ENCODE data around the gene VPS18. TPM values are rescaled to one million over a fixed set of nuclear protein-coding genes. Genes with fewer than 3 reads are reported as not detected.

VPS18 gene
- total RNA-seq, 1 donor from 2014 or later: 41.5 TPM

- no peak for DNase-seq (ENCODE audit: low read depth in 2 of 2)
These were observed 27.8 kb downstream of the VPS18 start for GRCh38 chr15:40921949-40922607.

GRCh38 chr15:40922608-40923005, 28.4 kb downstream of the VPS18 start:
- no peak for DNase-seq (ENCODE audit: low read depth in 2 of 2)

DNA sequence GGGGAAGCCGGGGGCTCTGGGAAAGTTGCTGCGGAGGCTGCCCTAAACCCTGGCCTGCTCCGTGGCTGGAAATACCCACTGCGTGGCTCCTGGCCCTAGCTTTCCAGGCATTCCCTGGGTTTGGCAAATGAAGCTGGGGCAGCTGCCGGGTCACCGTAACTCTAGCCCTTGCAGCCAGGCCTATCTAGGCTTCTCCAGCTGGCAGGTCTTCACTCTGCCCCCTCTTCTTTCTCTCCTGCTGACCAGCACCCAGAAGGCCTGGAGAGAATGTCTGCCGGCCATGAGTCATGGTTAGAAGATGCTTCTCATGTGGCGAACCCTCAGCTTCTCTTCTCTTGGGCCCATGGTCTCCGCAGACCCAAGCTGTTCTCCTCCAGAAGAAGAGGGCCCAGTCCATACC, 29.3 kb downstream of the VPS18 start:
- peak in 1 of 2 donors; percentile 43 for DNase-seq (ENCODE audit: low read depth in 2 of 2)

DNA sequence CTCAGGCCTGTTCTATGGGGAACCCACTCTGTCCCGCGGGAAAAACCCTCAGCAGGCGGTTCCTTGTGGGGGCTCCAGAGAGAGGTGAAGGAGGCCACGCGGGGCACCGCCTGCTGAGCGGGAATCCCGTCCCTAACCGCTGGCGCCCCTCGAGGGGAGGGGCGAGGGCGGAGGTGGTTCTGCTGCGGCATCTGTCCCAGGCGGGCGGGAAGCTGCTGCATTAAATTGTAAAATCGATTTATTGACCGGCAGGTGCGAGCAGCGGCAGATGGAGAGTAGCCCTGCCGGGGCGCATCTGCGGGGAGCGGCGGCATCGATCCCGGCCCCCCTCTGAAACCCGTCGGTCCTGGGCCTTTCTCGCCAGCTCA, 31.2 kb downstream of the VPS18 start:
- no peak for DNase-seq (ENCODE audit: low read depth in 2 of 2)

DNA sequence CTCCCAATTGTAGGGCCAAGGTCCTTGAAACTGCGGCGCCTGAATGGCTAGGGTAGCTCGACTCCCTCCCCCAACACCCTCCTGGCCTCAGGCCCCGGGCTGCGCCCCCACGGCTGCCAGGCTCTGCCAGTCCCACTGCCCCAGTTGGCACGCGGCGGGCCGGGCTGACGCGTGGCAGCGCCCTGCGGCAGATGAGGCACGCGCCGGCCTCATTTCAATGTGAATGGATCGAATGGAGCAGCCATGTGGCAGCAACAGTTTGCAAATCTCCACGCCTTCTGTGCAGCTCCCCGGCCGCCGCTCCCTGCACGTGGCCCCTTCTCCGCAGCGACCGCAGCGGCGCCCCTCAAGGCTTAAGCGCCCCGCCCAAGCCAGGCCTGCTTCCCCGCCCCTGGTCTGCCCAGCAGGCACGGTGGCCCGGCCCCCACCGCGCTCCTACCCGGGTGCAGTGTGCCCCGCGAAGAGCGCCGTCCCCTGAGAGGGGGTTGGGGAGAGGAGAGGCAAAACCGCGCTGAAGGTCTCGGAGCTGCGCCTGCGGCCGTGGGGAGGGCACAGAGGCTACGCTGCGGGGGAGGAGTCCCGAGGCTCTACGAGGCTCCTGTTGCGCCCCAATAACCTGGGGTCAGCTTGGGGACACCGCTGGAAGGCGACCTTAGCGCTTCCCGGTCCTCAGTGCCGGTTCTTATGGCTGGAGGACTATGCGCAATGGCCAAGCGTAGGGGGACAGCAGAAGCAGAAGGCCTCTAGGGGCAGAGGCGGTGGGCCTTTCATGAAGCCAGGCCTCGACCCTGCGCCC, 31.8 kb downstream of the VPS18 start:
- DNase-seq (ENCODE audit: low read depth in 2 of 2): no peak

GRCh38 chr15:40926659-40927494, 32.6 kb downstream of the VPS18 start:
- no peak for DNase-seq (ENCODE audit: low read depth in 2 of 2)

GRCh38 chr15:40927495-40927872, 33.2 kb downstream of the VPS18 start:
- DNase-seq (ENCODE audit: low read depth in 2 of 2): no peak

DNA sequence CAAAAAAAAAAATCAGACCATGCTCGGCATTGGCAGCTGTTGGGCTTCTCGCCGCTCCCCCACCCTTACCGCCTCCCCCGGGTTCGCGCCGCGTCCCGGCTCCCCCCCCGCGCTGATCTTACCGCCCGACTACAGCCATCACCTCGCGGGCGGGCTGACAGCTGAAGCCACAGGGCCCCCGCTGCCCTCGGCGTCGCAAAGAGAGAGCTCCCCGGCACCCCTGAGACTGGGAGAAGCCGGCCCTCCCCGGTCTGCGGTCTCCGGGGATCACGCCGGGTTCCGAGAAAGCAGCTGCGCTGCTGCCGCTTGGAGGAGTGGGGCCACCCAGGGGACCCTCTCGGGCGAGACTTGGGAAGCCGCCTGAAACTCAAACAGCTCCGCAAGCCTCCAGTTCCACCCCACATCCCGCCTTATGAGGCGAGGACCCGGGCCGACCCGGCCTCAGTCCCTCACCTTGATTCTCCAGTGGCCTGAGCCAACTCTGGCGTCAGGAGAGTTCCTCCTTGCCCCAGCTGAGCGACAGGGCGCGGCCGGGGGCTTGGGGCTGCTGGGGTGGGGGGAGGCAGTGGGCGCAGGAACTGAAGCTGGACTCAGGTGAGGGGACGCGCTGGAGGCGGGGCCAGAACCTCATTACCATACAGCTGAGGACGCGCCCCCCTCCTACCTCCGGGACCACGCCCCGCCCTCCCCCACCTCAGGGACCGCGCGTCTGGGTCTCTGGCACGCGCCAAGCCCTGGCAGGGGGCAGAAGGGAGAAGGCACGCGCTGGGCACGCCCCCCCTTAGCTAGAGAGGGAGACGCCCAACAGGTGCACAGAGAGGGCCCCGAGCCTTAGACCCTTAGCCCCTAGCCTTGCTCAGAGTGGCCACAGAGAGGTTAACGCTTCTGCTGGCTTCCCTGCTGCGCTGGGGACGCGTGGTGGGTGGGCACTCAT, 33.9 kb downstream of the VPS18 start:
- peak in 1 of 2 donors; percentile 31 for DNase-seq (ENCODE audit: low read depth in 2 of 2)

DNA sequence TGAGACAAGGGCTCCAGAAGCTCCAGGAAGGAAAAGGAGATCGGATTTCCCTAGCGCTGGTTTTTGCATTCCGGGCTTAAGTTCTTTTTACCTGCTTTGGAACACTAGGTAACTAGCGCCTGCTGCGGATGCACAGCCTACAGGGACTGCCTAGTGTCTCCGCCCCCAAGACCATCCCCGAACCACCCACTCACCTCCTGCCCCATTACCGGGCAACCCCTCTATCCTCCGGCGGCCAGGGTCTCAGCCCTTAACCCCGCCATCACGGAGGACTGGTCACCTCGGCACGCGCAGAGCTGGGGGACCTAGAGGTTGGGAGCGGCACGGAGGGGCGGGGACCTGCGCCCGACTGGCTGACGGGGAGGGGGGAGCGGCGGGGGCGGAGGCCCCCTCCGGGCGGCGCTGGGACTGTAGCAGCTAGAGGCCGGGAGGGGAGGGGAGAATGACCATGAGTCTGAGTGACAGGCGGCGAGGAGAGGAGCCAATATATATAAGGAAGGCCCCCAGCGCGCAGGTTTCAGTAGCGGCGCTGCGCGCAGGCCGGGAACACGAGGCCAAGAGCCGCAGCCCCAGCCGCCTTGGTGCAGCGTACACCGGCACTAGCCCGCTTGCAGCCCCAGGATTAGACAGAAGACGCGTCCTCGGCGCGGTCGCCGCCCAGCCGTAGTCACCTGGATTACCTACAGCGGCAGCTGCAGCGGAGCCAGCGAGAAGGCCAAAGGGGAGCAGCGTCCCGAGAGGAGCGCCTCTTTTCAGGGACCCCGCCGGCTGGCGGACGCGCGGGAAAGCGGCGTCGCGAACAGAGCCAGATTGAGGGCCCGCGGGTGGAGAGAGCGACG, 34.8 kb downstream of the VPS18 start, which contains the start of gene DLL4:
TSS of gene DLL4 (plus strand) at position 520 of the 839 bp plus-strand sequence. CDS start 329 bp downstream, outside the sequence.
- peak; percentile 91 to 98 for DNase-seq (ENCODE audit: low read depth in 2 of 2)

- DNase-seq (ENCODE audit: low read depth in 2 of 2): peak; percentile 64 to 77
These were observed 35.6 kb downstream of the VPS18 start for GRCh38 chr15:40929660-40930429.

DNA sequence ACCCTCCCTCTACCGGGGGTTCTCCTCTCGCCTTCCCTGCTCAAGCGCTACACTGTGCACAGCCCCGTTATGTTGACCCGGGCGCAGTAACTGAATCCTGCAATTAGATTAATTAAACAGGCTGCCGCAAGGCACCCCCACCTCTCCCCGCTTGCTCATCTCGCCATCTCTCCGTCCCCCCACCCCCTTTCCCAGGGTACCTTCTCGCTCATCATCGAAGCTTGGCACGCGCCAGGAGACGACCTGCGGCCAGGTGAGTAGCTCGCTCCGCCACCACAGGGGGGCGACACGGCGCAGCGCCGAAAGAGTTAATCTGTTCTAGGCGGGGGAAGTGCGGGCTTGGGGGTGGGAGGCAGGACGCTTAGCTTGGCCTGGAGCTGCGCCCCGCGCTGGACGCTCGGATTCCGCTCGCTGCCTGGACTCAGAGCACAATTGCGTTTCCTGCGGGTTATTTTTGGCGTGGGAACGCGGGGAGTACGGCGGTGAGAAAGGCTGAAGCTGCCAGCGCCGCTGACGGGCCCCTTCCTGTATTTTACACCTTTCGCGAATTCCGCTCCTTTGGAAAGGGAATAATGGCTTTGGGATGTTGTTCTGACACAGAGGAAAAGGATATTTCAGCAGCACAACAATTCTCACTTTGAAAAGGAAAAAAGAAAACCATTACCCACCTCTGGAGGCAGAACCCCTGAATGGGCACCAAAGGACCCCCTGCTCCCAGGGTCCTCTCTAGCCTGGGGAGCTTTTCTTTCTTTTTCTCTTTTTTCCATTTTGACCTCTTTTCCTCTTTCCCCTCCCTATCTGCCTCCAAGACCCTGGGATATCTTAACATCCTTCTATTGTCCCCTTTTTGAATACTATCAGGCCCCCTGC, 36.4 kb downstream of the VPS18 start:
- DNase-seq (ENCODE audit: low read depth in 2 of 2): peak; percentile 97 to 100

- DNase-seq (ENCODE audit: low read depth in 2 of 2): peak in 1 of 2 donors; percentile 66
These were observed 37.3 kb downstream of the VPS18 start for GRCh38 chr15:40931300-40932142.

GRCh38 chr15:40932156-40932555, 37.9 kb downstream of the VPS18 start:
- peak in 1 of 2 donors; percentile 34 for DNase-seq (ENCODE audit: low read depth in 2 of 2)

DNA sequence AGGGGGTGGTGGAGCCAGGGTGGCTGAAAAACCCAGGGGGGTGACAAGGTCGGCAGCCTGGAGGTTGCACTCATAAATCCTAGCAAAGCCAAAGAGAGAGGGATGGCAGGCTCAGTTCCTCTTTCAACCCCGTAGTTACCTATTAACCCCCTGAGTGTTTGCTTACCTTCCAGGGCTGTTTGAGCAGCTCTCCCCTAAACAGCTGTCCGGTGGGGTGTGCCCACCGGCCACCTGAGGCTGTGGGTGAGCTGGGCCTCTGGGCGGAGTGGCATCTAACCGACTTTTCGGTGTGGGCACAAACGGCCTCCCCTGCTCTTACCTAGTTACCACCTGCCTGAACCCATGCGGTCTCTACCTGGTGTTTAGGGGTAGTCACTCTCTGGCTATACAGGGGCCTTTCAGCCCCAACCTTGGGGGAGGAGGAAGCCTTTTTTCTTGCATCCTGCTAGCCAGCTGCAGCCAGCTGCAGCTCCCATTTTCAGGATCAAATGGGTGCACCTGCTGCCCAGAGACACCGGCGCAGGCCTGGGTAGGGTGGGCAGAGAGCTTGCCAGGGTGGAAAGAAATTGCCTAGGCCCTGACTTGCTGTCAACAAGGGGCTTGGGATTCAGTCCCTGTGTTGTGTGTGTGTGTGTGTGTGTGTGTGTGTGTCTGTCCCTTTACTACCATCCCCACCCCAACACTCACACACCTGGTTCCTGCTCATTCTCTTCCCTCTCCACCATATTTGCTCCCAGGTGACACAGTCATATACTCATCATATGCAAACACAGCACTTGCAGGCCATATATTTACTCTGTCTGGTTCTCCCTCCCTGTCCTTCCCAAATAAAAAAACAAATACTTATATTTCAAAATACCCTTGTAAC, 38.6 kb downstream of the VPS18 start:
- no peak for DNase-seq (ENCODE audit: low read depth in 2 of 2)

GRCh38 chr15:40933517-40933902, 39.3 kb downstream of the VPS18 start:
- DNase-seq (ENCODE audit: low read depth in 2 of 2): no peak

DNA sequence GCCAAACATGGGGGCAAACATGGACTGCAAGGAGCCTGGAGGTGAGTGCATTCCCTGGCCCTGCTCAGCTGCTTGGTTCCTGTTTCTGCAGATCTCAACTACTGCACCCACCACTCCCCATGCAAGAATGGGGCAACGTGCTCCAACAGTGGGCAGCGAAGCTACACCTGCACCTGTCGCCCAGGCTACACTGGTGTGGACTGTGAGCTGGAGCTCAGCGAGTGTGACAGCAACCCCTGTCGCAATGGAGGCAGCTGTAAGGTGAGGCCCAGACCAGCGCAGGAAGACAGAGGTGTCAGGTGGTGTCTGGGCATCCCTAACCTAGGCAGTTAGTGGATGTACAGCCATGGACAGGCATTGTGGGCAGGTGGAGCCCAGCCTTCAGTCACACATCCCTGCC, 40.2 kb downstream of the VPS18 start:
- DNase-seq (ENCODE audit: low read depth in 2 of 2): no peak
